Loucy (cell line): ENCODE results near the gene NSL1.
A peak's percentile ranks its signal among the peaks of the same experiment; 100 is the strongest.

Source experiments
- H2AFZ ChIP-seq: fragments of 200-600 bp; sonication (generic); 2 replicates; pipeline ENCODE4 v1.6.0; 2016; ENCODE audit warnings: antibody characterized with exemption, mild to moderate bottlenecking, low read length, moderate library complexity
- H3F3A ChIP-seq: fragments of 200-600 bp; 2 replicates; pipeline ENCODE4 v1.6.0; 2016; ENCODE audit warnings: antibody characterized with exemption, low read depth, mild to moderate bottlenecking
- H3K27me3 ChIP-seq: fragments of 200-600 bp; sonication (generic); 2 replicates; pipeline ENCODE4 v1.6.1; 2014; ENCODE audit warnings: low read length, mild to moderate bottlenecking; ENCODE audit not compliant: insufficient read depth, poor library complexity, severe bottlenecking
- H3K36me3 ChIP-seq: fragments of 200-600 bp; sonication (generic); 2 replicates; pipeline ENCODE4 v1.6.1; 2016; ENCODE audit warnings: low read length; ENCODE audit not compliant: insufficient read depth
- H3K4me1 ChIP-seq: fragments of 200-600 bp; sonication (generic); 2 replicates; pipeline ENCODE4 v1.5.1; 2014; ENCODE audit warnings: low read length, mild to moderate bottlenecking; ENCODE audit not compliant: insufficient read depth, poor library complexity, severe bottlenecking
- H3K4me2 ChIP-seq: fragments of 200-600 bp; sonication (generic); 2 replicates; pipeline ENCODE4 v1.6.0; 2014; ENCODE audit warnings: antibody characterized with exemption, low read length, low read depth, mild to moderate bottlenecking; ENCODE audit not compliant: poor library complexity, severe bottlenecking
- H3K4me3 ChIP-seq: fragments of 200-600 bp; sonication (generic); 2 replicates; pipeline ENCODE4 v1.5.1; 2014; ENCODE audit warnings: low read length, mild to moderate bottlenecking, mixed read lengths; ENCODE audit not compliant: poor library complexity, severe bottlenecking
- H3K79me2 ChIP-seq: fragments of 200-600 bp; sonication (generic); 2 replicates; pipeline ENCODE4 v1.6.1; 2014; ENCODE audit warnings: low read length; ENCODE audit not compliant: insufficient read depth
- H3K9ac ChIP-seq: fragments of 200-600 bp; sonication (generic); 2 replicates; pipeline ENCODE4 v1.6.0; 2014; ENCODE audit warnings: mild to moderate bottlenecking, low read depth, low read length, moderate library complexity; ENCODE audit not compliant: poor library complexity, severe bottlenecking
- H3K9me2 ChIP-seq: fragments of 200-600 bp; sonication (generic); replicated peaks from 2 replicates; pipeline ENCODE4 v1.6.1; 2016; ENCODE audit warnings: low read depth, low read length, mixed read lengths
- H3K9me3 ChIP-seq: fragments of 200-600 bp; sonication (generic); 2 replicates; pipeline ENCODE4 v1.6.1; 2014; ENCODE audit warnings: mild to moderate bottlenecking, antibody characterized with exemption, low read length, low read depth; ENCODE audit not compliant: insufficient read depth
- H4K20me1 ChIP-seq: fragments of 200-600 bp; sonication (generic); 2 replicates; pipeline ENCODE4 v1.6.0; 2014; ENCODE audit warnings: antibody characterized with exemption, low read length, mild to moderate bottlenecking; ENCODE audit not compliant: insufficient read depth, poor library complexity, severe bottlenecking
- EZH2phosphoT487 ChIP-seq: fragments of 200-600 bp; IDR thresholded peaks from 2 replicates; pipeline ENCODE4 v1.6.1; 2018; ENCODE audit warnings: antibody characterized with exemption, mild to moderate bottlenecking, moderate library complexity, borderline replicate concordance
- TF ChIP-seq, protein P1 (sequence below): fragments of 200-600 bp; sonication (generic); conservative IDR thresholded peaks from 2 replicates; pipeline ENCODE4 v1.5.1; 2014; ENCODE audit warnings: mild to moderate bottlenecking, antibody characterized with exemption, low read length

NSL1 gene

DNA sequence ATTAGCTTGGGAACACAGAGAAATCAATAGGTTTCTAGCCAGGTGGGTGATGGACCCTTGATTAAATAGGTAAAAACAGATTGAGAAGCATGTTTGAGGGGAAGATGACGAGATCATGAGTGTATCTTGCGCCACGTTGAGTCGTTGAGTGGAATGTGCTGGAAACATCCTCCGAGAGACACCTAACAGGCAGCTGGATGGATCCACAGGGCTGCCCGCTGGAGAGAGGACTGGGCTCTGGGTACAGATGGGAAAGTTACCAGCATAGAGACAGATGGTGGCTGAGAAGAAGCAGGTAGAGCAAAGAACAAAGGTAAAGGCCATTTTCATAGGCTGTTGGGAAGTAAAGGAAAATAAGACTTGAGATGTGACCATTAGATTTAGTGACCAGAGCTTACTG is 107.5 kb downstream of the NSL1 start:
- Histone ChIP-seq H3K36me3 (no peaks in the 10 kb centered on the region; the same call in 1 of the 2 replicates), H3F3A (no peaks in the 10 kb centered on the region), H3K9me2 (no peaks in the 10 kb centered on the region), H3K27me3 (no peaks in the 10 kb centered on the region), H3K4me3 (no peak overlapping the region), H3K9me3 (no peaks in the 10 kb centered on the region), H3K4me2 (peak overlapping the region; percentile 39), H4K20me1 (no peaks in the 10 kb centered on the region), H2AFZ (no peak overlapping the region), H3K9ac (no peak overlapping the region), H3K4me1 (peaks cover 16% of the 10 kb centered on the region), H3K79me2 (no peaks in the 10 kb centered on the region)
- no peak for TF ChIP-seq EZH2phosphoT487
- TF ChIP-seq, protein P1, sequence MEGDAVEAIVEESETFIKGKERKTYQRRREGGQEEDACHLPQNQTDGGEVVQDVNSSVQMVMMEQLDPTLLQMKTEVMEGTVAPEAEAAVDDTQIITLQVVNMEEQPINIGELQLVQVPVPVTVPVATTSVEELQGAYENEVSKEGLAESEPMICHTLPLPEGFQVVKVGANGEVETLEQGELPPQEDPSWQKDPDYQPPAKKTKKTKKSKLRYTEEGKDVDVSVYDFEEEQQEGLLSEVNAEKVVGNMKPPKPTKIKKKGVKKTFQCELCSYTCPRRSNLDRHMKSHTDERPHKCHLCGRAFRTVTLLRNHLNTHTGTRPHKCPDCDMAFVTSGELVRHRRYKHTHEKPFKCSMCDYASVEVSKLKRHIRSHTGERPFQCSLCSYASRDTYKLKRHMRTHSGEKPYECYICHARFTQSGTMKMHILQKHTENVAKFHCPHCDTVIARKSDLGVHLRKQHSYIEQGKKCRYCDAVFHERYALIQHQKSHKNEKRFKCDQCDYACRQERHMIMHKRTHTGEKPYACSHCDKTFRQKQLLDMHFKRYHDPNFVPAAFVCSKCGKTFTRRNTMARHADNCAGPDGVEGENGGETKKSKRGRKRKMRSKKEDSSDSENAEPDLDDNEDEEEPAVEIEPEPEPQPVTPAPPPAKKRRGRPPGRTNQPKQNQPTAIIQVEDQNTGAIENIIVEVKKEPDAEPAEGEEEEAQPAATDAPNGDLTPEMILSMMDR: no peak

DNA sequence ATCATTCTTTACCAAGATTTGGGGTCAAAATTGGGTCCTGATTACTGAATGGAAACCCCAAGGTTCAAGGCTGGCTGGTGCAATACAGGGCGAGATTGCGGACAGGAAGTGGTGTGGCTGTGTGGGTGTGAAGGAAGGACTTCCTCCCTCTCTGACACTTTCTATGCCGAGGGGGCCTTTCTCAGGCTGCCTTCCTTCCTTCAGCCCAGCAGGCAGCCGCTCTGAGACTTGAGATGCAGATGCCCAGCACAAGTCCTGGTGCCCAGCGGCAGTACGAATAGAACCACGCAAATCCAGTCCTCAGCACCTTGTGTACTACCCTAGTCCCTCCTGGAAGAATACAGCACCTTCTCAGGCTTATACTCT is 108.2 kb downstream of the NSL1 start:
- no peaks in the 10 kb centered on the region for H3F3A ChIP-seq
- peaks cover 16% of the 10 kb centered on the region for H3K4me1 ChIP-seq
- no peaks in the 10 kb centered on the region for H3K27me3 ChIP-seq
- H3K9me3 ChIP-seq: no peaks in the 10 kb centered on the region
- H3K79me2 ChIP-seq: no peaks in the 10 kb centered on the region
- H3K9me2 ChIP-seq: no peaks in the 10 kb centered on the region
- peak overlapping the region; percentile 22 for H3K4me3 ChIP-seq
- H3K4me2 ChIP-seq: peak overlapping the region; percentile 39
- no peak overlapping the region for H3K9ac ChIP-seq
- no peaks in the 10 kb centered on the region for H4K20me1 ChIP-seq
- no peak for TF ChIP-seq EZH2phosphoT487
- TF ChIP-seq, protein P1: no peak
- H2AFZ ChIP-seq: peak overlapping the region; percentile 58
- no peaks in the 10 kb centered on the region; the same call in 1 of the 2 replicates for H3K36me3 ChIP-seq

DNA sequence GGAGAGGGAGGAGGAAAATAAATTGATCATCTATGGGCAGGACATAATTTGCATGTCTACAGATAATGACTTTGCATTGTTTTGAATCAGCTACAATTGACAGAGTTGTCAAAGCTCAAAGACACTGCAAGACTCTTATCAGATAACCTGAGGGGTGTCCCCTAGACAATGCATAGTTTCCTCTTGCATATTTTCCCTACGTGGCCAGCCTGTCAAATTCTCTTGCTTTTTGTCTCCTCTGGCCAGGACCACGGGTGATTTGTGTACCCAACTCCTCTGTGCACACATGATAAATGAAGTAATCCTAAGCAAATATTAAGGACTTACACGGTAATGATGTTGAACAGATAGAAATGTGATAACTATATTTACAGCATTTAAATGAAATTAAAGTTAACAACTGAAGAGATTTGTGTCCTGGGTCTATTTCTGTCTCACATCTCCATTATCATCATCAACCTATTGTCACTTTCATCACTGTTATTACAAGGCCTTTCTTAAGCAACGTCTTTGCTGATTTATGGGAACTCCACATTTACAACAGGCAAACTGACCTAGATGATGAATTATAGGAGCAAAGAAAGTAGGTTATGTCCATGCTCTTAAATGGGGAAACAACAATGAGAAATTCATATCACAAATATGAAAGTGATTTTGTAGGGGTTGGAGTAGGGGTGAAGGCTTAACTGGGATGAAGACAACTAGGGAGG is 110.7 kb downstream of the NSL1 start:
- TF ChIP-seq EZH2phosphoT487: no peak
- TF ChIP-seq, protein P1: no peak
- Histone ChIP-seq H3K9ac (no peak overlapping the region), H3K36me3 (no peaks in the 10 kb centered on the region), H3K4me2 (no peak overlapping the region), H3K79me2 (no peaks in the 10 kb centered on the region), H3F3A (no peaks in the 10 kb centered on the region), H3K4me3 (no peak overlapping the region), H3K9me2 (no peaks in the 10 kb centered on the region), H4K20me1 (no peaks in the 10 kb centered on the region), H3K27me3 (no peaks in the 10 kb centered on the region), H3K4me1 (peaks cover 16% of the 10 kb centered on the region), H3K9me3 (no peaks in the 10 kb centered on the region), H2AFZ (no peak overlapping the region)
